Lung (tissue), 12 donors: ENCODE results near the gene DNLZ. TPM values are rescaled to one million over a fixed set of nuclear protein-coding genes. Genes with fewer than 3 reads are reported as not detected.
"Not testable (repeated sequence)": the region's sequence is repeated elsewhere in the genome, so short reads cannot be mapped to it uniquely, and the experiment has no call there.

ENCODE experiments used
- ATAC-seq: fragments of 200-7000 bp; cut with Tn5 transposase; one replicate; pipeline ENCODE4 v1.9.1; 2020; ENCODE audit warnings: moderate number of reproducible peaks; ENCODE audit not compliant: insufficient read depth, low FRiP score
- DNase-seq, 3 donors: peaks; one replicate each; pipeline ENCODE4 v3.0.0-alpha.2; 2013 to 2017
- H3K27ac ChIP-seq, 2 donors: one replicate each; pipeline ENCODE4 v1.5.1; 2013; ENCODE audit warnings: mild to moderate bottlenecking in 2 of 2, moderate library complexity in 2 of 2, control low read depth in 1 of 2, inconsistent platforms in 1 of 2, low read depth in 1 of 2, low read length in 1 of 2
- H3K27me3 ChIP-seq, 3 donors: one replicate each; pipeline ENCODE4 v1.5.1; 2013; ENCODE audit warnings: low read length in 2 of 3; ENCODE audit not compliant: control insufficient read depth in 3 of 3, insufficient read depth in 3 of 3
- H3K36me3 ChIP-seq, 4 donors: one replicate each; pipeline ENCODE4 v1.5.1; 2013; ENCODE audit warnings: low read length in 4 of 4, mild to moderate bottlenecking in 1 of 4, moderate library complexity in 1 of 4; ENCODE audit not compliant: control insufficient read depth in 4 of 4, insufficient read depth in 4 of 4
- H3K4me1 ChIP-seq, 5 donors: one replicate each; pipeline ENCODE4 v1.5.1; 2013; ENCODE audit warnings: low read length in 5 of 5, mild to moderate bottlenecking in 2 of 5, moderate library complexity in 1 of 5; ENCODE audit not compliant: control insufficient read depth in 5 of 5, insufficient read depth in 5 of 5
- H3K4me3 ChIP-seq: one replicate; pipeline ENCODE4 v1.5.1; 2013; ENCODE audit warnings: mild to moderate bottlenecking, control low read depth, moderate library complexity
- H3K9ac ChIP-seq, 2 donors: one replicate each; pipeline ENCODE4 v1.5.1; 2013; ENCODE audit warnings: low read length in 2 of 2, control low read depth in 1 of 2; ENCODE audit not compliant: insufficient read depth in 1 of 2
- H3K9me3 ChIP-seq, 4 donors: one replicate each; pipeline ENCODE4 v1.5.1; 2013; ENCODE audit warnings: low read length in 3 of 4, mild to moderate bottlenecking in 1 of 4, moderate library complexity in 1 of 4; ENCODE audit not compliant: control insufficient read depth in 4 of 4, insufficient read depth in 3 of 4
- CTCF ChIP-seq: IDR thresholded peaks from 2 replicates; pipeline ENCODE4 v1.5.1; 2012; ENCODE audit warnings: mild to moderate bottlenecking; ENCODE audit errors: control extremely low read depth, extremely low read depth
- WGBS, 2 donors: extraction: QIAGEN DNeasy Blood & Tissue Kit; methylation state at CpG; one replicate each; pipeline ENCODE4 v1.1.7; 2013; 5-methylcytosine and 5-hydroxymethylcytosine counted together
- polyA plus RNA-seq, 2 donors: library from polyadenylated mRNA; stranded (reverse); fragments of 200-250 nt; gene quantifications; one replicate each; pipeline ENCODE4 v1.2.1, GENCODE V29; 2013
- total RNA-seq, 2 donors: library from RNA; depleted of rRNA in 1 of 2; stranded (reverse); fragments of >200 nt in 1 of 2; gene quantifications; one replicate each; pipeline ENCODE4 v1.2.1, GENCODE V29; 2014 to 2021
- donor health status: control.
- donor health status: control.
- donor health status: Bipolar disorder and iron deficiency.
- donor health status: healthy.
- donor health status: DM: yes; HTN: yes; CAD: no.

Gene DNLZ
- total and polyA plus RNA-seq, 4 donors: 7.7 to 34.3 (median 16.8) TPM

- 73 to 85% methylated on average over 11 of the region's 11 CpGs for WGBS, 2 donors
- DNase-seq (no peak), ATAC-seq (no peak)
- Histone ChIP-seq H3K9ac (no peak overlapping the region), H3K4me1 (peaks cover 0 to 20% (median 4%) of the 10 kb centered on the region in 5 donors), H3K27ac (peak overlapping the region in 1 of 2 donors; percentile 85), H3K9me3 (no peaks in the 10 kb centered on the region), H3K36me3 (peaks cover 0 to 26% (median 0%) of the 10 kb centered on the region in 4 donors), H3K4me3 (no peak overlapping the region), H3K27me3 (no peaks in the 10 kb centered on the region)
- TF ChIP-seq CTCF: no peak
Measured at GRCh38 chr9:136353088-136353487, 10.5 kb downstream of the DNLZ start.

- TF ChIP-seq CTCF: no peak
- no peak overlapping the region for H3K4me3 ChIP-seq
- DNase-seq (peak; percentile 66 to 84 (median 84)), ATAC-seq (no peak)
- no peaks in the 10 kb centered on the region for H3K27me3 ChIP-seq
- 68 to 86% methylated on average over 16 of the region's 16 CpGs for WGBS, 2 donors
- H3K4me1 ChIP-seq: peaks cover 0 to 23% (median 4%) of the 10 kb centered on the region in 5 donors
- peak overlapping the region in 1 of 2 donors; percentile 0 for H3K27ac ChIP-seq
- H3K9ac ChIP-seq: no peak overlapping the region
- peaks cover 0 to 21% (median 0%) of the 10 kb centered on the region in 4 donors for H3K36me3 ChIP-seq
- H3K9me3 ChIP-seq: no peaks in the 10 kb centered on the region
Measured at GRCh38 chr9:136352682-136353081, 10.9 kb downstream of the DNLZ start.

GRCh38 chr9:136351868-136352267 lies 11.7 kb downstream of the DNLZ start:
- peaks cover 0 to 24% (median 10%) of the 10 kb centered on the region in 5 donors for H3K4me1 ChIP-seq
- H3K9ac ChIP-seq, H3K27ac ChIP-seq, H3K27me3 ChIP-seq, H3K9me3 ChIP-seq, DNase-seq, ATAC-seq, H3K4me3 ChIP-seq: not testable (repeated sequence)
- 92 to 96% methylated on average over 10 to 24 of the region's 24 CpGs for WGBS, 2 donors
- peaks cover 0 to 14% (median 0%) of the 10 kb centered on the region in 4 donors for H3K36me3 ChIP-seq

GRCh38 chr9:136351252-136351800 lies 12.2 kb downstream of the DNLZ start:
- Histone ChIP-seq H3K9ac (no peak overlapping the region), H3K27ac (no peak overlapping the region), H3K9me3 (no peaks in the 10 kb centered on the region), H3K36me3 (peaks cover 0 to 8% (median 0%) of the 10 kb centered on the region in 4 donors), H3K27me3 (no peaks in the 10 kb centered on the region), H3K4me1 (peaks cover 0 to 24% (median 13%) of the 10 kb centered on the region in 5 donors), H3K4me3 (no peak overlapping the region)
- no peak for DNase-seq
- 85 to 88% methylated on average over 9 to 11 of the region's 11 CpGs for WGBS, 2 donors
- no peak for ATAC-seq
- TF ChIP-seq CTCF: no peak
